ENCODE measurements around the gene CMIP. TPM values are rescaled to one million over a fixed set of nuclear protein-coding genes. Genes with fewer than 3 reads are reported as not detected.
A peak's percentile ranks its signal among the peaks of the same experiment; 100 is the strongest.

Gene CMIP
- total and polyA plus RNA-seq, 3 donors from 2014 or later = 34.9 to 72.5 (median 42.0) TPM

GRCh38 chr16:81679721-81680430 is 235.3 kb downstream of the CMIP start:
- Histone ChIP-seq H3K27ac (peak overlapping the region; percentile 9 to 41), H3K9me3 (no peaks in the 10 kb centered on the region), H3K27me3 (no peaks in the 10 kb centered on the region), H3K36me3 (ENCODE audit: low read depth, missing control alignments) (no peaks in the 10 kb centered on the region), H3K4me3 (no peak overlapping the region), H3K4me1 (peaks cover 42% of the 10 kb centered on the region)
- WGBS, 2 donors = 72 to 80% methylated on average over 14 to 16 of the region's 16 CpGs
- intact Hi-C loops (cut with DNase I; ENCODE audit: low total_unique reads) = no loop called here
- no peak for TF ChIP-seq CTCF (IDR thresholded peaks at IDR 0.05)
- TF ChIP-seq POLR2A (IDR thresholded peaks at IDR 0.05) = no peak
- DNase-seq = no peak

- H3K27ac ChIP-seq = peak overlapping the region; percentile 9 to 41
- H3K4me3 ChIP-seq = no peak overlapping the region
- WGBS, 2 donors = 59 to 61% methylated on average over 18 to 22 of the region's 22 CpGs
- no peaks in the 10 kb centered on the region for H3K27me3 ChIP-seq
- no peak for DNase-seq
- no peaks in the 10 kb centered on the region for H3K9me3 ChIP-seq
- peaks cover 38% of the 10 kb centered on the region for H3K4me1 ChIP-seq
- intact Hi-C loops (cut with DNase I; ENCODE audit: low total_unique reads) = no loop called here
- no peaks in the 10 kb centered on the region for H3K36me3 ChIP-seq (ENCODE audit: low read depth, missing control alignments)
- TF ChIP-seq CTCF (IDR thresholded peaks at IDR 0.05) (no peak), POLR2A (IDR thresholded peaks at IDR 0.05) (no peak)
These were observed 236.1 kb downstream of the CMIP start for GRCh38 chr16:81680444-81681275.

- no peaks in the 10 kb centered on the region for H3K27me3 ChIP-seq
- TF ChIP-seq POLR2A (IDR thresholded peaks at IDR 0.05) (no peak), CTCF (IDR thresholded peaks at IDR 0.05) (no peak)
- DNase-seq = no peak
- intact Hi-C loops (cut with DNase I; ENCODE audit: low total_unique reads) = no loop called here
- H3K9me3 ChIP-seq = no peaks in the 10 kb centered on the region
- no peak overlapping the region for H3K4me3 ChIP-seq
- H3K27ac ChIP-seq = peak overlapping the region in 1 of 2 donors; percentile 41
- no peaks in the 10 kb centered on the region for H3K36me3 ChIP-seq (ENCODE audit: low read depth, missing control alignments)
- WGBS, 2 donors = 77 to 90% methylated on average over 14 of the region's 14 CpGs
- H3K4me1 ChIP-seq = peaks cover 33% of the 10 kb centered on the region
These were observed 236.7 kb downstream of the CMIP start for GRCh38 chr16:81681311-81681710.

GRCh38 chr16:81684242-81684837 is 239.7 kb downstream of the CMIP start:
- no peaks in the 10 kb centered on the region for H3K27me3 ChIP-seq
- 77 to 88% methylated on average over 13 of the region's 13 CpGs for WGBS, 2 donors
- H3K4me1 ChIP-seq = peaks cover 14% of the 10 kb centered on the region
- DNase-seq = no peak
- no peaks in the 10 kb centered on the region for H3K36me3 ChIP-seq (ENCODE audit: low read depth, missing control alignments)
- no peak overlapping the region for H3K4me3 ChIP-seq
- intact Hi-C loops (cut with DNase I; ENCODE audit: low total_unique reads) = no loop called here
- no peaks in the 10 kb centered on the region for H3K9me3 ChIP-seq
- peak overlapping the region in 1 of 2 donors; percentile 12 for H3K27ac ChIP-seq
- TF ChIP-seq CTCF (IDR thresholded peaks at IDR 0.05) = no peak
- no peak for TF ChIP-seq POLR2A (IDR thresholded peaks at IDR 0.05)
